Trophoblast cell (in vitro differentiated cells and primary cell): ENCODE data around the gene GDPD4.
A peak's percentile ranks its signal among the peaks of the same experiment; 100 is the strongest.

Source experiments
- DNase-seq, 2 donors: peaks; one replicate each; pipeline ENCODE4 v3.0.0-alpha.2; 2016
- H2AFZ ChIP-seq: 2 replicates; pipeline ENCODE4 v1.6.1; 2013; ENCODE audit warnings: low read length, moderate library complexity, mild to moderate bottlenecking; ENCODE audit not compliant: insufficient read depth, poor library complexity
- H2AK5ac ChIP-seq: 2 replicates; pipeline ENCODE4 v1.6.1; 2013; ENCODE audit warnings: mild to moderate bottlenecking, low read length
- H2BK120ac ChIP-seq: 2 replicates; pipeline ENCODE4 v1.6.1; 2013; ENCODE audit warnings: low read length, mild to moderate bottlenecking, moderate library complexity; ENCODE audit not compliant: insufficient read depth, poor library complexity
- H2BK12ac ChIP-seq: 2 replicates; pipeline ENCODE4 v1.6.1; 2013; ENCODE audit warnings: mild to moderate bottlenecking, low read length, moderate library complexity
- H2BK5ac ChIP-seq: 2 replicates; pipeline ENCODE4 v1.6.1; 2013; ENCODE audit warnings: low read length, low read depth, moderate library complexity, mild to moderate bottlenecking; ENCODE audit not compliant: poor library complexity
- H3K14ac ChIP-seq: 2 replicates; pipeline ENCODE4 v1.6.1; 2013; ENCODE audit warnings: mild to moderate bottlenecking, low read length
- H3K18ac ChIP-seq: 2 replicates; pipeline ENCODE4 v1.6.1; 2013; ENCODE audit warnings: mild to moderate bottlenecking, low read length
- H3K23ac ChIP-seq: 2 replicates; pipeline ENCODE4 v1.6.1; 2013; ENCODE audit warnings: low read length
- H3K27ac ChIP-seq: 2 replicates; pipeline ENCODE4 v1.5.1; 2013; ENCODE audit warnings: low read depth, mild to moderate bottlenecking, inconsistent platforms, low read length, moderate library complexity
- H3K27me3 ChIP-seq: 2 replicates; pipeline ENCODE4 v1.6.1; 2013; ENCODE audit warnings: inconsistent platforms, mild to moderate bottlenecking, low read length, moderate library complexity; ENCODE audit not compliant: insufficient read depth
- H3K36me3 ChIP-seq, 2 experiments: 1 replicate in 1 of 2; 2 replicates in 1 of 2; pipeline ENCODE4 v1.6.1; 2013; ENCODE audit warnings: low read length in 2 of 2, mild to moderate bottlenecking in 2 of 2, moderate library complexity in 1 of 2; ENCODE audit not compliant: insufficient read depth in 2 of 2, control insufficient read depth in 1 of 2
- H3K4ac ChIP-seq: 2 replicates; pipeline ENCODE4 v1.6.1; 2013; ENCODE audit warnings: low read depth, mild to moderate bottlenecking, low read length, moderate library complexity
- H3K4me1 ChIP-seq, 2 experiments: 1 replicate in 1 of 2; 2 replicates in 1 of 2; pipeline ENCODE4 v1.6.1; 2013; ENCODE audit warnings: low read length in 2 of 2, mild to moderate bottlenecking in 2 of 2, moderate library complexity in 1 of 2; ENCODE audit not compliant: insufficient read depth in 2 of 2, control insufficient read depth in 1 of 2
- H3K4me2 ChIP-seq: 2 replicates; pipeline ENCODE4 v1.6.1; 2013; ENCODE audit warnings: inconsistent platforms, mild to moderate bottlenecking, low read length, moderate library complexity
- H3K4me3 ChIP-seq: 2 replicates; pipeline ENCODE4 v1.5.1; 2013; ENCODE audit warnings: mild to moderate bottlenecking, low read depth, low read length, inconsistent platforms
- H3K79me1 ChIP-seq: one replicate; pipeline ENCODE4 v1.6.1; 2013; ENCODE audit warnings: low read length
- H3K79me2 ChIP-seq: 2 replicates; pipeline ENCODE4 v1.6.1; 2013; ENCODE audit warnings: low read length, mild to moderate bottlenecking; ENCODE audit not compliant: control insufficient read depth, insufficient read depth, poor library complexity
- H3K9ac ChIP-seq: 2 replicates; pipeline ENCODE4 v1.6.1; 2013; ENCODE audit warnings: mild to moderate bottlenecking, low read length
- H3K9me3 ChIP-seq: 2 replicates; pipeline ENCODE4 v1.6.1; 2013; ENCODE audit warnings: low read depth, mild to moderate bottlenecking, control low read depth, inconsistent platforms, low read length; ENCODE audit not compliant: insufficient read depth
- H4K12ac ChIP-seq: 2 replicates; pipeline ENCODE4 v1.6.1; 2013; ENCODE audit warnings: low read depth, mild to moderate bottlenecking, low read length, moderate library complexity
- H4K8ac ChIP-seq: 2 replicates; pipeline ENCODE4 v1.6.1; 2013; ENCODE audit warnings: low read depth, mild to moderate bottlenecking, low read length, moderate library complexity
- H4K91ac ChIP-seq: one replicate; pipeline ENCODE4 v1.6.1; 2013; ENCODE audit warnings: low read depth, mild to moderate bottlenecking, low read length, moderate library complexity
- WGBS: extraction: QIAGEN DNeasy Blood & Tissue Kit; methylation state at CpG from one replicate; pipeline ENCODE4 v1.1.7; 2013; ENCODE audit warnings: missing lambda C conversion rate; ENCODE audit not compliant: insufficient read length, insufficient coverage; ENCODE audit errors: extremely low coverage; 5-methylcytosine and 5-hydroxymethylcytosine counted together

The GDPD4 gene

GRCh38 chr11:77316733-77317342, 15.4 kb upstream of the GDPD4 start:
- WGBS = no CpG with 5 or more reads among the region's 5 CpGs
- Histone ChIP-seq H3K36me3 (peaks cover 0 to 4% of the 10 kb centered on the region in 2 experiments), H3K79me1 (no peaks in the 10 kb centered on the region), H3K27me3 (no peaks in the 10 kb centered on the region), H3K79me2 (no peaks in the 10 kb centered on the region), H4K91ac (no peak overlapping the region), H2AFZ (no peak overlapping the region), H3K27ac (no peak overlapping the region), H3K9ac (no peak overlapping the region), H3K4ac (no peak overlapping the region), H3K14ac (no peak overlapping the region), H2BK5ac (no peak overlapping the region), H3K4me1 (no peaks in the 10 kb centered on the region), H2BK120ac (no peak overlapping the region), H2AK5ac (no peak overlapping the region), H3K23ac (no peak overlapping the region), H2BK12ac (no peak overlapping the region), H3K4me3 (no peak overlapping the region), H4K12ac (no peak overlapping the region), H3K18ac (no peak overlapping the region), H3K4me2 (no peak overlapping the region), H4K8ac (no peak overlapping the region), H3K9me3 (no peaks in the 10 kb centered on the region)
- DNase-seq = no peak

DNA sequence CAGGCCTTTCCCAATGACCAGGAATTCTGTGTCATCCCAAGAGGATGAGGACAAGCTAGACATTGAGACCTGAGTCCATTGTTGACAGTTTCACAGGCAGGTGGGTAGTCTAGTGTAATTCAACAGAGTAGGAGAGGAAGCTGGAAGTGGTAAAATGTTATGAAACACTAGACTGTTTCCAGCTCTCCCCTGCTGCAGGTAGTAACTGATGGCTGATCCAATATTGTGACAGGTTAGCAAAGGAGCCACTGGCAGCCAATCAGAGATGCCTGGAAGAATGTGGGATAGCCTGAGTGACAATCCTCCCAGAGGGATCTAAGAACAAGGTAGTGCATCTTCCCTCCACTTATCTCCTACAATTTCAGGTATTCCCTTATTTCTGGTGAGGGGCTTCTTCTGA, 10.6 kb upstream of the GDPD4 start:
- Histone ChIP-seq H3K23ac (no peak overlapping the region), H4K91ac (no peak overlapping the region), H3K9ac (no peak overlapping the region), H2BK5ac (no peak overlapping the region), H3K14ac (no peak overlapping the region), H3K4me1 (no peaks in the 10 kb centered on the region), H3K18ac (no peak overlapping the region), H3K9me3 (no peaks in the 10 kb centered on the region), H3K27ac (no peak overlapping the region), H2BK120ac (no peak overlapping the region), H3K27me3 (no peaks in the 10 kb centered on the region), H4K12ac (no peak overlapping the region), H4K8ac (no peak overlapping the region), H3K79me2 (no peaks in the 10 kb centered on the region), H3K4ac (no peak overlapping the region), H2AFZ (no peak overlapping the region), H3K4me2 (no peak overlapping the region), H3K4me3 (no peak overlapping the region), H3K79me1 (no peaks in the 10 kb centered on the region), H3K36me3 (no peaks in the 10 kb centered on the region), H2AK5ac (no peak overlapping the region), H2BK12ac (no peak overlapping the region)
- DNase-seq = peak in 1 of 2 donors; percentile 18

DNA sequence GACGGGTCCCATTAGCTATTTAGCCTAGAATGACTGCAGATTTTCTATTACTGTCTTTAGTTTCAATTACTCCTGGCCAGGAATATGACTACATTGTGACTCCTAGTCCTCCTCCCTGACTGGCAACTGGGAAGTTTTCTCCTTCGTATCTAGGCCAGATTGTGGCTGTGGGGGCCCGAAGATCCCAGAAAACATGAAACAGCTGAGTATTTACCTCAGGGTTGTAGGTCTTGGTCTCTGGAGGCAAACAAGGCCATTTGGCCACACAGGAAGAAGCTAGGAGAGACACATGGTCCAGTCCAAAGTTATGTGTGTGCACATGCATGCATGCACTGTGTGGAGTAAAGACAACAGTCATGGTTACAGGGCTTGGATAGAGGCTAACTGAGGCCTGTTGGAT, 10.2 kb upstream of the GDPD4 start:
- Histone ChIP-seq H3K27ac (no peak overlapping the region), H2BK120ac (no peak overlapping the region), H3K79me2 (no peaks in the 10 kb centered on the region), H3K4me3 (no peak overlapping the region), H3K23ac (no peak overlapping the region), H3K9ac (no peak overlapping the region), H3K4me2 (no peak overlapping the region), H3K4ac (no peak overlapping the region), H3K9me3 (no peaks in the 10 kb centered on the region), H4K91ac (no peak overlapping the region), H2BK12ac (no peak overlapping the region), H3K27me3 (no peaks in the 10 kb centered on the region), H4K12ac (no peak overlapping the region), H3K18ac (no peak overlapping the region), H2AK5ac (no peak overlapping the region), H3K14ac (no peak overlapping the region), H3K79me1 (no peaks in the 10 kb centered on the region), H4K8ac (no peak overlapping the region), H2AFZ (no peak overlapping the region), H3K36me3 (no peaks in the 10 kb centered on the region), H3K4me1 (no peaks in the 10 kb centered on the region), H2BK5ac (no peak overlapping the region)
- no peak for DNase-seq
- no CpG with 5 or more reads among the region's 3 CpGs for WGBS

DNA sequence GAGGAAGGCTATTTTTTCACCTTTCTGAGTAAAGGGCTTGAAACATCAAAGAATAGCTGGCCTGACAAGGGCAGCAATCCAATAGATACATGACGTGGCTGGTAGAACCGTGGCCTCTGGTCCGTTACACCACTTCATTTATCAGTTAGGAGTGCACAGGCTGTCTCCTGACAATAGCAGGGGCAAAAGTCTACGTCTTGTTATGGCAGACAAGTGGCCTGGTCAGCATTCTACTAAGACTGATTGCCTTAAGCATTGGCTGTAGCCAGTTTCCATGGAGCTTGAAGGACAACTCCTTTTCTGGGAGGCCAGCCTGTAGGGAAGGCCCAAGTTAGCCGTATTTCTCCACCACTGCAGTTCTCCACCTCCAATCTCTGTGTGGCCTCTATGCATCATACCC, 9.2 kb upstream of the GDPD4 start:
- no peak overlapping the region for H3K4me2 ChIP-seq
- H3K4me1 ChIP-seq = no peaks in the 10 kb centered on the region
- no peak overlapping the region for H3K14ac ChIP-seq
- no peak overlapping the region for H2BK120ac ChIP-seq
- H3K9ac ChIP-seq = no peak overlapping the region
- H3K36me3 ChIP-seq = no peaks in the 10 kb centered on the region
- H3K9me3 ChIP-seq = no peaks in the 10 kb centered on the region
- no peak overlapping the region for H2BK5ac ChIP-seq
- no peak overlapping the region for H4K8ac ChIP-seq
- H3K27ac ChIP-seq = no peak overlapping the region
- no peak overlapping the region for H3K18ac ChIP-seq
- no CpG with 5 or more reads among the region's 5 CpGs for WGBS
- DNase-seq = no peak
- H3K79me2 ChIP-seq = no peaks in the 10 kb centered on the region
- no peak overlapping the region for H2BK12ac ChIP-seq
- H2AFZ ChIP-seq = no peak overlapping the region
- no peaks in the 10 kb centered on the region for H3K79me1 ChIP-seq
- H2AK5ac ChIP-seq = no peak overlapping the region
- H3K4me3 ChIP-seq = no peak overlapping the region
- H3K4ac ChIP-seq = no peak overlapping the region
- no peaks in the 10 kb centered on the region for H3K27me3 ChIP-seq
- H4K12ac ChIP-seq = no peak overlapping the region
- no peak overlapping the region for H3K23ac ChIP-seq
- H4K91ac ChIP-seq = no peak overlapping the region
